ENCODE results near the gene HSPB9.

DNA sequence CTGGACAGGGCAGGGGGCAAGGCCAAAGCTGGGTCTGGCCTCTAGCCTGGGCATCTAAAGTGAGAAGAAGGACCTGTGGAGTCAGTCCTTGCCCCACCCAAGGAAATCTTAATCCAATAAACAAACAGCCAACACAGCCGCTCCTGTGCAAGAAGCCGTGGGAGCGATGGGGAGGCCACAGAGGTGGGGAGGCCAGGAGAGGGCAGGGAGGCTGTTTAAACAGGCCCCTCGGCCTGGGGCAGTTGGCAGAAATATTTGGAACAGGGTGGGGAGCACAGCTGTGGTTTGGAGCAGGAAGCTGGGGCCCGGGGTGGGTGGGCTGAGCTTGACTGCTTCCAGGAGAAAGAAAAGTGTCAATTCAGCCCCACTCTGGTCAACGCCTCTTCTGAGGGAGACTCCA lies 29.7 kb upstream of the HSPB9 start:
- TF ChIP-seq, protein P1, sequence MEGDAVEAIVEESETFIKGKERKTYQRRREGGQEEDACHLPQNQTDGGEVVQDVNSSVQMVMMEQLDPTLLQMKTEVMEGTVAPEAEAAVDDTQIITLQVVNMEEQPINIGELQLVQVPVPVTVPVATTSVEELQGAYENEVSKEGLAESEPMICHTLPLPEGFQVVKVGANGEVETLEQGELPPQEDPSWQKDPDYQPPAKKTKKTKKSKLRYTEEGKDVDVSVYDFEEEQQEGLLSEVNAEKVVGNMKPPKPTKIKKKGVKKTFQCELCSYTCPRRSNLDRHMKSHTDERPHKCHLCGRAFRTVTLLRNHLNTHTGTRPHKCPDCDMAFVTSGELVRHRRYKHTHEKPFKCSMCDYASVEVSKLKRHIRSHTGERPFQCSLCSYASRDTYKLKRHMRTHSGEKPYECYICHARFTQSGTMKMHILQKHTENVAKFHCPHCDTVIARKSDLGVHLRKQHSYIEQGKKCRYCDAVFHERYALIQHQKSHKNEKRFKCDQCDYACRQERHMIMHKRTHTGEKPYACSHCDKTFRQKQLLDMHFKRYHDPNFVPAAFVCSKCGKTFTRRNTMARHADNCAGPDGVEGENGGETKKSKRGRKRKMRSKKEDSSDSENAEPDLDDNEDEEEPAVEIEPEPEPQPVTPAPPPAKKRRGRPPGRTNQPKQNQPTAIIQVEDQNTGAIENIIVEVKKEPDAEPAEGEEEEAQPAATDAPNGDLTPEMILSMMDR (IDR thresholded peaks at IDR 0.05; ENCODE audit: control extremely low read depth in 1 of 3, insufficient read depth in 1 of 3, low read depth in 1 of 3, low read length in 3 of 3) = no peak
- TF ChIP-seq POLR2AphosphoS5 (IDR thresholded peaks at IDR 0.05; ENCODE audit: low read depth, low read length) (no peak), POLR2A (IDR thresholded peaks at IDR 0.05; ENCODE audit: control extremely low read depth in 1 of 2, low read depth in 2 of 2, low read length in 2 of 2) (no peak), RNF2 (IDR thresholded peaks at IDR 0.05; ENCODE audit: borderline replicate concordance, low read depth, low read length, missing control alignments, poor library complexity, severe bottlenecking) (no peak)

Measured in H1 (cell line).